ENCODE data around the gene SLC6A6. TPM values are rescaled to one million over a fixed set of nuclear protein-coding genes. Genes with fewer than 3 reads are reported as not detected.

The SLC6A6 gene
- polyA plus RNA-seq, 1 of the 3 experiments (the other 2 are of a cell fraction): 19.1 TPM

GRCh38 chr3:14536055-14536815, 133.8 kb downstream of the SLC6A6 start:
- WGBS (ENCODE audit: low lambda C conversion rate): 60% methylated on average over 5 of the region's 10 CpGs
- CTCF ChIA-PET: interaction anchor here (1.0 to 10.1 kb wide), 5 partner anchors 12 to 385 kb away, joined by 3 to 91 read pairs (median 3); partner anchors contain the start of gene CCDC174

More at GRCh38 chr3:14536055-14536815, 133.8 kb downstream of the SLC6A6 start:
- Histone ChIP-seq H3K9me3 (no peaks in the 10 kb centered on the region), H3K27ac (ENCODE audit: low read depth in 2 of 2, low read length in 1 of 2) (no peak overlapping the region), H3F3A (replicated peaks; ENCODE audit: insufficient read depth) (no peaks in the 10 kb centered on the region), H2AFZ (ENCODE audit: low read depth) (no peak overlapping the region), H3K79me2 (ENCODE audit: insufficient read depth) (no peaks in the 10 kb centered on the region), H3K4me1 (ENCODE audit: control insufficient read depth in 1 of 2, insufficient read depth in 2 of 2, low read depth in 1 of 2, low read length in 1 of 2) (peaks cover 0 to 54% of the 10 kb centered on the region in 2 experiments; a peak in 1 of 4 replicates), H3K4me2 (no peak overlapping the region), H3K36me3 (replicated peaks in 1 of 2; ENCODE audit: control insufficient read depth in 1 of 2, insufficient read depth in 2 of 2, low read length in 1 of 2) (no peaks in the 10 kb centered on the region), H4K20me1 (ENCODE audit: insufficient read depth) (no peaks in the 10 kb centered on the region), H3K4me3 (ENCODE audit: low read depth in 2 of 2, low read length in 1 of 2) (no peak overlapping the region), H3K27me3 (ENCODE audit: insufficient read depth) (peaks cover 6% of the 10 kb centered on the region; the same call in 1 of the 2 replicates), H3K9me2 (no peaks in the 10 kb centered on the region), H3K9ac (no peak overlapping the region)
- no peak for DNase-seq
- POLR2A ChIA-PET: no interaction called here
- TF ChIP-seq MEF2A (IDR thresholded peaks at IDR 0.05; ENCODE audit: borderline replicate concordance, low read depth) (no peak), ZBTB33 (IDR thresholded peaks at IDR 0.05; ENCODE audit: borderline replicate concordance, low read depth) (no peak), GABPA (IDR thresholded peaks at IDR 0.05; ENCODE audit: low read depth) (no peak), GATA2 (CRISPR knock-in tag; IDR thresholded peaks at IDR 0.05) (no peak), CHD2 (IDR thresholded peaks at IDR 0.05; ENCODE audit: low read length, partially characterized antibody) (no peak), FOXM1 (IDR thresholded peaks at IDR 0.05; ENCODE audit: low read depth) (no peak), TCF12 (IDR thresholded peaks at IDR 0.05) (no peak), ELF1 (IDR thresholded peaks at IDR 0.05) (no peak), SIN3A (IDR thresholded peaks at IDR 0.05; ENCODE audit: borderline replicate concordance, low read depth, low read length) (no peak), FOXJ3 (CRISPR knock-in tag; IDR thresholded peaks at IDR 0.05) (no peak), TAF1 (IDR thresholded peaks at IDR 0.05; ENCODE audit: borderline replicate concordance, low read depth, low read length) (no peak)
- TF ChIP-seq, protein P1, sequence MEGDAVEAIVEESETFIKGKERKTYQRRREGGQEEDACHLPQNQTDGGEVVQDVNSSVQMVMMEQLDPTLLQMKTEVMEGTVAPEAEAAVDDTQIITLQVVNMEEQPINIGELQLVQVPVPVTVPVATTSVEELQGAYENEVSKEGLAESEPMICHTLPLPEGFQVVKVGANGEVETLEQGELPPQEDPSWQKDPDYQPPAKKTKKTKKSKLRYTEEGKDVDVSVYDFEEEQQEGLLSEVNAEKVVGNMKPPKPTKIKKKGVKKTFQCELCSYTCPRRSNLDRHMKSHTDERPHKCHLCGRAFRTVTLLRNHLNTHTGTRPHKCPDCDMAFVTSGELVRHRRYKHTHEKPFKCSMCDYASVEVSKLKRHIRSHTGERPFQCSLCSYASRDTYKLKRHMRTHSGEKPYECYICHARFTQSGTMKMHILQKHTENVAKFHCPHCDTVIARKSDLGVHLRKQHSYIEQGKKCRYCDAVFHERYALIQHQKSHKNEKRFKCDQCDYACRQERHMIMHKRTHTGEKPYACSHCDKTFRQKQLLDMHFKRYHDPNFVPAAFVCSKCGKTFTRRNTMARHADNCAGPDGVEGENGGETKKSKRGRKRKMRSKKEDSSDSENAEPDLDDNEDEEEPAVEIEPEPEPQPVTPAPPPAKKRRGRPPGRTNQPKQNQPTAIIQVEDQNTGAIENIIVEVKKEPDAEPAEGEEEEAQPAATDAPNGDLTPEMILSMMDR (IDR thresholded peaks at IDR 0.05): no peak

Measured in SK-N-SH (cell line).